Measurements from ENCODE around the gene CEP85.

CEP85 gene

DNA sequence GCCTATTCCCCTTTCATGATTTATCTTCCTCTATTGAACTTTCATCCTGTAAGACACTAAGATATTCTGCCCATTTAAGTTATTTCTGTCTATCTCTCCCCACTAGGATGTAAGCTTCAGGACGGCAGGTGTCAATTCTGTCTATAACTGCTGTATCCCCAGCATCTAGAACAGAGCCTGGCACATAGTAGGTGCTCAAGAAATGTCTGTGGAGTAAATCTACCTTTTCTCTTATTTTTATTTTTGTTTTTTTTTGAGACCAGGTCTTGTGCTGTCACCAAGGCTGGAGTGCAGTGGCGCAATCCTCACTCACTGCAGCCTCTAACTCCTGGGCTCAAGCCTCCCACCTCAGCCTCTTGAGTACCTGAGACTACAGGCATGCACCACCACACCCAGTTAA, 89.4 kb downstream of the CEP85 start:
- DNase-seq (ENCODE audit: low read depth): no peak
- H3K9ac ChIP-seq (ENCODE audit: low read length): no peak overlapping the region
- peaks cover 5% of the 10 kb centered on the region for H3K27me3 ChIP-seq (replicated peaks; ENCODE audit: control insufficient read depth, insufficient read depth, low read length)
- H3K4me1 ChIP-seq (ENCODE audit: control insufficient read depth, insufficient read depth, low read length): peaks cover 10% of the 10 kb centered on the region
- H3K36me3 ChIP-seq (ENCODE audit: control insufficient read depth, insufficient read depth, low read length, severe bottlenecking): no peaks in the 10 kb centered on the region
- no peak overlapping the region for H3K4me3 ChIP-seq (ENCODE audit: low read length)
- no peaks in the 10 kb centered on the region for H3K9me3 ChIP-seq (ENCODE audit: control insufficient read depth, low read length)

DNA sequence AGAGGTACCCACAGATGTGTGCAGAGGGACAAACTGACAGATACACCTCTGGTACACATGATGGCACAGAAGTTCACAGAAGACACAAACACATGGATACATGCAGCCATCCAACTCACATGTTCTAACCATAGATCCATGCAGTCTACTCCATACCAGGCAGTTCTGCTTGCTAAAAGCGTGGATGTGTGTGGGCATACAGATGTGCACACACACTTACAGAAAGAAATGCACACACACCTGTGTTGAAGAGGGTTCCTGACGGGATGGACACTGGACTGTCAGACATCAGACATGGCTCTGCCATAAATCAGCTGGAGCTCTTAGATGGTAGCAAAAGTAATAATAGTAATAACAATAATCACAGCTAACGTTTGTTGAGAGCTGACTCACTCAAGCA, 90.5 kb downstream of the CEP85 start:
- no peaks in the 10 kb centered on the region for H3K9me3 ChIP-seq (ENCODE audit: control insufficient read depth, low read length)
- peaks cover 4% of the 10 kb centered on the region for H3K4me1 ChIP-seq (ENCODE audit: control insufficient read depth, insufficient read depth, low read length)
- no peak for DNase-seq (ENCODE audit: low read depth)
- H3K27me3 ChIP-seq (replicated peaks; ENCODE audit: control insufficient read depth, insufficient read depth, low read length): peaks cover 6% of the 10 kb centered on the region
- no peak overlapping the region for H3K9ac ChIP-seq (ENCODE audit: low read length)
- no peak overlapping the region for H3K4me3 ChIP-seq (ENCODE audit: low read length)
- no peaks in the 10 kb centered on the region for H3K36me3 ChIP-seq (ENCODE audit: control insufficient read depth, insufficient read depth, low read length, severe bottlenecking)

DNA sequence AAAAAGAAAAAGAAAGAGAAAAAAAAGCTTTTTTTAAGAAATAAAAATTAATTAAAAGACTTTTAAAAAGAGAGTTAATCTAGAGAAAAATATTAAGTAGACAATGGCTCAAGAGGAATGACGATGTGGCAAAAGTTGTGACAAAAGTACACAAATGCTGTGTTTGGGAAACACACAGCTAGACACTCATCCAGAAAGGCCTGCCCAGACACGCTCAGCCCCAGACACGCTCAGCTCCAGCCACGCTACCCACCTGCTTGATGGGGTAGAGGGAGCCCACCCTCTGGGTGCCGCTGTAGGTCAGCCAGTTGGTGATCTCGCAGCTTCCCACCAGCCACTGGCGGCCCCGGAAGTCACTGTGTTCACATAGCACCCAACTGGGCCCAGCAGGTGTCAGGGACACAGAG, 94.0 kb downstream of the CEP85 start:
- no peak for DNase-seq (ENCODE audit: low read depth)
- Histone ChIP-seq H3K4me1 (ENCODE audit: control insufficient read depth, insufficient read depth, low read length) (peaks cover 6% of the 10 kb centered on the region), H3K9me3 (ENCODE audit: control insufficient read depth, low read length) (no peaks in the 10 kb centered on the region), H3K4me3 (ENCODE audit: low read length) (no peak overlapping the region), H3K36me3 (ENCODE audit: control insufficient read depth, insufficient read depth, low read length, severe bottlenecking) (no peaks in the 10 kb centered on the region), H3K9ac (ENCODE audit: low read length) (no peak overlapping the region), H3K27me3 (replicated peaks; ENCODE audit: control insufficient read depth, insufficient read depth, low read length) (peaks cover 4% of the 10 kb centered on the region)

Data from adipocyte (in vitro differentiated cells).